ENCODE measurements around the gene KRTAP5-3.

- TF ChIP-seq, protein P1, sequence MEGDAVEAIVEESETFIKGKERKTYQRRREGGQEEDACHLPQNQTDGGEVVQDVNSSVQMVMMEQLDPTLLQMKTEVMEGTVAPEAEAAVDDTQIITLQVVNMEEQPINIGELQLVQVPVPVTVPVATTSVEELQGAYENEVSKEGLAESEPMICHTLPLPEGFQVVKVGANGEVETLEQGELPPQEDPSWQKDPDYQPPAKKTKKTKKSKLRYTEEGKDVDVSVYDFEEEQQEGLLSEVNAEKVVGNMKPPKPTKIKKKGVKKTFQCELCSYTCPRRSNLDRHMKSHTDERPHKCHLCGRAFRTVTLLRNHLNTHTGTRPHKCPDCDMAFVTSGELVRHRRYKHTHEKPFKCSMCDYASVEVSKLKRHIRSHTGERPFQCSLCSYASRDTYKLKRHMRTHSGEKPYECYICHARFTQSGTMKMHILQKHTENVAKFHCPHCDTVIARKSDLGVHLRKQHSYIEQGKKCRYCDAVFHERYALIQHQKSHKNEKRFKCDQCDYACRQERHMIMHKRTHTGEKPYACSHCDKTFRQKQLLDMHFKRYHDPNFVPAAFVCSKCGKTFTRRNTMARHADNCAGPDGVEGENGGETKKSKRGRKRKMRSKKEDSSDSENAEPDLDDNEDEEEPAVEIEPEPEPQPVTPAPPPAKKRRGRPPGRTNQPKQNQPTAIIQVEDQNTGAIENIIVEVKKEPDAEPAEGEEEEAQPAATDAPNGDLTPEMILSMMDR (conservative IDR thresholded peaks at IDR 0.05; ENCODE audit: low read length): no peak
- TF ChIP-seq EZH2phosphoT487 (IDR thresholded peaks at IDR 0.05; ENCODE audit: borderline replicate concordance): no peak
Measured at GRCh38 chr11:1572197-1573076, 35.8 kb downstream of the KRTAP5-3 start, which contains the start of gene DUSP8.

All from Loucy (cell line).